SJSA1 (cell line): ENCODE results near the gene FADS2. TPM values are rescaled to one million over a fixed set of nuclear protein-coding genes. Genes with fewer than 3 reads are reported as not detected.

ENCODE experiments used
- DNase-seq, 2 experiments: peaks; one replicate each; pipeline ENCODE4 v3.0.0-alpha.2; 2015 to 2020; ENCODE audit warnings: low spot score in 2 of 2, low read depth in 1 of 2
- H3K27ac ChIP-seq: fragments of 250-450 bp; sonication (Bioruptor Pico); 2 replicates; pipeline ENCODE4 v1.5.1; 2020; ENCODE audit warnings: mild to moderate bottlenecking, moderate library complexity
- H3K27me3 ChIP-seq: fragments of 250-450 bp; sonication (Bioruptor Pico); replicated peaks from 2 replicates; pipeline ENCODE4 v1.5.1; 2020; ENCODE audit warnings: mild to moderate bottlenecking, moderate library complexity
- H3K36me3 ChIP-seq: fragments of 250-450 bp; sonication (Bioruptor Pico); 2 replicates; pipeline ENCODE4 v1.5.1; 2020; ENCODE audit warnings: mild to moderate bottlenecking
- H3K4me1 ChIP-seq: fragments of 250-450 bp; sonication (Bioruptor Pico); replicated peaks from 2 replicates; pipeline ENCODE4 v1.6.1; 2021; ENCODE audit warnings: mild to moderate bottlenecking
- H3K4me3 ChIP-seq: fragments of 250-450 bp; sonication (Bioruptor Pico); 2 replicates; pipeline ENCODE4 v1.5.1; 2020; ENCODE audit warnings: mild to moderate bottlenecking
- H3K9me3 ChIP-seq: fragments of 250-450 bp; sonication (Bioruptor Pico); replicated peaks from 2 replicates; pipeline ENCODE4 v1.5.1; 2020; ENCODE audit warnings: mild to moderate bottlenecking
- total RNA-seq: library from RNA; depleted of rRNA; stranded (reverse); fragments of >200 nt; shearing (Covaris generic); gene quantifications from 2 replicates; pipeline ENCODE4 v1.2.3, GENCODE V29; 2014

FADS2 gene
- total RNA-seq, 1 experiment from 2014 or later, result 8.5 TPM

GRCh38 chr11:61905067-61905696, 77.1 kb downstream of the FADS2 start:
- H3K9me3 ChIP-seq, result no peaks in the 10 kb centered on the region
- no peaks in the 10 kb centered on the region for H3K27me3 ChIP-seq

GRCh38 chr11:61905801-61906521, 77.9 kb downstream of the FADS2 start:
- no peak overlapping the region for H3K27ac ChIP-seq
- H3K9me3 ChIP-seq, result no peaks in the 10 kb centered on the region
- DNase-seq, result no peak
- H3K36me3 ChIP-seq, result no peaks in the 10 kb centered on the region; the same call in 1 of the 2 replicates
- no peak overlapping the region for H3K4me3 ChIP-seq
- H3K27me3 ChIP-seq, result no peaks in the 10 kb centered on the region
- H3K4me1 ChIP-seq, result no peaks in the 10 kb centered on the region

More at GRCh38 chr11:61905067-61905696, 77.1 kb downstream of the FADS2 start:
- Histone ChIP-seq H3K27ac (no peak overlapping the region), H3K4me1 (no peaks in the 10 kb centered on the region), H3K36me3 (no peaks in the 10 kb centered on the region; the same call in 1 of the 2 replicates), H3K4me3 (no peak overlapping the region)
- DNase-seq, result no peak

- H3K27me3 ChIP-seq, result no peaks in the 10 kb centered on the region
- DNase-seq, result no peak
- no peaks in the 10 kb centered on the region for H3K9me3 ChIP-seq
- no peaks in the 10 kb centered on the region; the same call in 1 of the 2 replicates for H3K36me3 ChIP-seq
- no peak overlapping the region for H3K4me3 ChIP-seq
- H3K27ac ChIP-seq, result no peak overlapping the region
- H3K4me1 ChIP-seq, result no peaks in the 10 kb centered on the region
These were observed 78.4 kb downstream of the FADS2 start for GRCh38 chr11:61906522-61906909.

- Histone ChIP-seq H3K36me3 (no peaks in the 10 kb centered on the region; the same call in 1 of the 2 replicates), H3K4me3 (no peak overlapping the region), H3K4me1 (no peaks in the 10 kb centered on the region), H3K27me3 (no peaks in the 10 kb centered on the region), H3K27ac (no peak overlapping the region), H3K9me3 (no peaks in the 10 kb centered on the region)
- no peak for DNase-seq
These were observed 79.2 kb downstream of the FADS2 start for GRCh38 chr11:61907282-61907681.

GRCh38 chr11:61907871-61908729, 80.0 kb downstream of the FADS2 start:
- no peak overlapping the region for H3K4me3 ChIP-seq
- H3K9me3 ChIP-seq, result no peaks in the 10 kb centered on the region
- no peak for DNase-seq
- no peaks in the 10 kb centered on the region for H3K4me1 ChIP-seq
- no peaks in the 10 kb centered on the region for H3K27me3 ChIP-seq
- H3K36me3 ChIP-seq, result no peaks in the 10 kb centered on the region; the same call in 1 of the 2 replicates
- no peak overlapping the region for H3K27ac ChIP-seq

- no peak for DNase-seq
- Histone ChIP-seq H3K9me3 (no peaks in the 10 kb centered on the region), H3K4me3 (no peak overlapping the region), H3K36me3 (no peaks in the 10 kb centered on the region; the same call in 1 of the 2 replicates), H3K4me1 (no peaks in the 10 kb centered on the region), H3K27ac (no peak overlapping the region), H3K27me3 (no peaks in the 10 kb centered on the region)
These were observed 80.7 kb downstream of the FADS2 start for GRCh38 chr11:61908730-61909316.

GRCh38 chr11:61910187-61911127, 82.4 kb downstream of the FADS2 start:
- Histone ChIP-seq H3K4me3 (no peak overlapping the region), H3K9me3 (no peaks in the 10 kb centered on the region), H3K4me1 (no peaks in the 10 kb centered on the region), H3K27ac (no peak overlapping the region), H3K36me3 (no peaks in the 10 kb centered on the region), H3K27me3 (no peaks in the 10 kb centered on the region)
- DNase-seq, result no peak

GRCh38 chr11:61911128-61911700, 83.1 kb downstream of the FADS2 start:
- H3K4me1 ChIP-seq, result no peaks in the 10 kb centered on the region
- no peak for DNase-seq
- H3K27ac ChIP-seq, result no peak overlapping the region
- no peaks in the 10 kb centered on the region for H3K36me3 ChIP-seq
- H3K27me3 ChIP-seq, result no peaks in the 10 kb centered on the region
- H3K4me3 ChIP-seq, result no peak overlapping the region
- H3K9me3 ChIP-seq, result no peaks in the 10 kb centered on the region

GRCh38 chr11:61911701-61912529, 83.8 kb downstream of the FADS2 start:
- H3K4me3 ChIP-seq, result no peak overlapping the region
- peaks cover 4% of the 10 kb centered on the region; the same call in 1 of the 2 replicates for H3K4me1 ChIP-seq
- no peak for DNase-seq
- H3K27ac ChIP-seq, result no peak overlapping the region
- H3K36me3 ChIP-seq, result no peaks in the 10 kb centered on the region
- no peaks in the 10 kb centered on the region for H3K9me3 ChIP-seq
- no peaks in the 10 kb centered on the region for H3K27me3 ChIP-seq

GRCh38 chr11:61912530-61912898, 84.4 kb downstream of the FADS2 start:
- Histone ChIP-seq H3K9me3 (no peaks in the 10 kb centered on the region; the same call in 1 of the 2 replicates), H3K4me3 (no peak overlapping the region), H3K4me1 (peaks cover 10% of the 10 kb centered on the region), H3K27me3 (no peaks in the 10 kb centered on the region), H3K27ac (no peak overlapping the region), H3K36me3 (peaks cover 3% of the 10 kb centered on the region; the same call in 1 of the 2 replicates)
- no peak for DNase-seq

- H3K4me3 ChIP-seq, result no peak overlapping the region
- no peaks in the 10 kb centered on the region for H3K27me3 ChIP-seq
- H3K27ac ChIP-seq, result no peak overlapping the region
- DNase-seq, result no peak
- H3K4me1 ChIP-seq, result peaks cover 16% of the 10 kb centered on the region
- H3K9me3 ChIP-seq, result no peaks in the 10 kb centered on the region; the same call in 1 of the 2 replicates
- peaks cover 3% of the 10 kb centered on the region; the same call in 1 of the 2 replicates for H3K36me3 ChIP-seq
These were observed 85.0 kb downstream of the FADS2 start for GRCh38 chr11:61912991-61913698.
